Panc1 (cell line): ENCODE measurements around the gene RPF1. TPM values are rescaled to one million over a fixed set of nuclear protein-coding genes. Genes with fewer than 3 reads are reported as not detected.
A peak's percentile ranks its signal among the peaks of the same experiment; 100 is the strongest.
"Not testable (repeated sequence)": the region's sequence is repeated elsewhere in the genome, so short reads cannot be mapped to it uniquely, and the experiment has no call there.

Experiments used
- ATAC-seq: fragments of 200-7000 bp; cut with Tn5 transposase; 2 replicates; pipeline ENCODE4 v1.9.1; 2020; ENCODE audit warnings: mild to moderate bottlenecking, moderate library complexity
- BruUV-seq: library from RNA; stranded (reverse); fragments of 400-500 nt; replicated peaks from 2 replicates; lab custom pipeline; 2021; lab: Mats Ljungman, UMichigan
- CTCF ChIA-PET: fragments of 300-600 bp; sonication (Branson Sonifier 250); formaldehyde crosslinking; loops from one replicate; lab custom pipeline; 2022; ENCODE audit warnings: antibody characterized with exemption; lab: Charles Lee
- POLR2A ChIA-PET: fragments of 300-600 bp; sonication (Branson Sonifier 250); formaldehyde crosslinking; loops from one replicate; lab custom pipeline; 2022; ENCODE audit warnings: antibody characterized with exemption; lab: Charles Lee
- DNase-seq: peaks from one replicate; pipeline ENCODE4 v3.0.0-alpha.2; 2010; ENCODE audit warnings: low read depth, low spot score
- H3K27ac ChIP-seq: 2 replicates; pipeline ENCODE4 v1.5.1; 2011; ENCODE audit warnings: mild to moderate bottlenecking, low read length, inconsistent platforms
- H3K27me3 ChIP-seq: fragments of 200-500 bp; sonication (Bioruptor generic); 2 replicates; pipeline ENCODE4 v1.6.0; 2014; ENCODE audit warnings: low read length, inconsistent platforms; ENCODE audit not compliant: control insufficient read depth, insufficient read depth
- H3K36me3 ChIP-seq: fragments of 200-500 bp; sonication (Bioruptor generic); 2 replicates; pipeline ENCODE4 v1.5.1; 2014; ENCODE audit warnings: inconsistent platforms, mild to moderate bottlenecking, low read length, moderate library complexity; ENCODE audit not compliant: control insufficient read depth, insufficient read depth
- H3K4me1 ChIP-seq: 2 replicates; pipeline ENCODE4 v1.5.1; 2011; ENCODE audit warnings: inconsistent platforms, mild to moderate bottlenecking, low read length, moderate library complexity; ENCODE audit not compliant: control insufficient read depth, insufficient read depth
- H3K4me3 ChIP-seq, 2 experiments: 2 replicates each; pipeline ENCODE4 v1.5.1; 2011 to 2012; ENCODE audit warnings: low read depth in 2 of 2, low read length in 2 of 2, mild to moderate bottlenecking in 2 of 2, inconsistent platforms in 1 of 2, moderate library complexity in 1 of 2
- H3K9me3 ChIP-seq: fragments of 200-500 bp; sonication (Bioruptor generic); 2 replicates; pipeline ENCODE4 v1.5.1; 2014; ENCODE audit warnings: low read depth, mild to moderate bottlenecking, inconsistent platforms, low read length, moderate library complexity; ENCODE audit not compliant: control insufficient read depth, insufficient read depth
- POLR2AphosphoS5 ChIP-seq: IDR thresholded peaks from 2 replicates; pipeline ENCODE4 v1.6.1; 2012; ENCODE audit warnings: mild to moderate bottlenecking, low read depth, low read length, moderate library complexity
- SIN3A ChIP-seq: IDR thresholded peaks from 2 replicates; pipeline ENCODE4 v1.6.1; 2012; ENCODE audit warnings: low read depth, mild to moderate bottlenecking, low read length, moderate library complexity, borderline replicate concordance; ENCODE audit not compliant: insufficient read depth
- TCF7L2 ChIP-seq: IDR thresholded peaks from 2 replicates; pipeline ENCODE4 v1.6.1; 2011; ENCODE audit warnings: mild to moderate bottlenecking, low read depth, low read length, inconsistent platforms
- in situ Hi-C: cut with HindIII; loops from 2 replicates; pipeline ENCODE4 v1.10.0; 2016; ENCODE audit warnings: low sequenced_read_pairs, low pct_unique_long_range_greater_than_20kb
- intact Hi-C: fragments of 100-400 bp; cut with micrococcal nuclease; formaldehyde crosslinking; loops from one replicate; pipeline ENCODE4 v1.10.0; 2022; ENCODE audit not compliant: unreplicated experiment
- total RNA-seq: library from RNA; stranded (reverse); gene quantifications from one replicate; pipeline ENCODE4 v1.2.1, GENCODE V29; 2021; ENCODE audit not compliant: unreplicated experiment
- TF ChIP-seq, protein P1 (sequence below): fragments of 450-650 bp; IDR thresholded peaks from 2 replicates; pipeline ENCODE4 v1.5.1; 2017; ENCODE audit warnings: mild to moderate bottlenecking

The RPF1 gene
- total RNA-seq, 1 experiment from 2014 or later: 73.0 TPM

DNA sequence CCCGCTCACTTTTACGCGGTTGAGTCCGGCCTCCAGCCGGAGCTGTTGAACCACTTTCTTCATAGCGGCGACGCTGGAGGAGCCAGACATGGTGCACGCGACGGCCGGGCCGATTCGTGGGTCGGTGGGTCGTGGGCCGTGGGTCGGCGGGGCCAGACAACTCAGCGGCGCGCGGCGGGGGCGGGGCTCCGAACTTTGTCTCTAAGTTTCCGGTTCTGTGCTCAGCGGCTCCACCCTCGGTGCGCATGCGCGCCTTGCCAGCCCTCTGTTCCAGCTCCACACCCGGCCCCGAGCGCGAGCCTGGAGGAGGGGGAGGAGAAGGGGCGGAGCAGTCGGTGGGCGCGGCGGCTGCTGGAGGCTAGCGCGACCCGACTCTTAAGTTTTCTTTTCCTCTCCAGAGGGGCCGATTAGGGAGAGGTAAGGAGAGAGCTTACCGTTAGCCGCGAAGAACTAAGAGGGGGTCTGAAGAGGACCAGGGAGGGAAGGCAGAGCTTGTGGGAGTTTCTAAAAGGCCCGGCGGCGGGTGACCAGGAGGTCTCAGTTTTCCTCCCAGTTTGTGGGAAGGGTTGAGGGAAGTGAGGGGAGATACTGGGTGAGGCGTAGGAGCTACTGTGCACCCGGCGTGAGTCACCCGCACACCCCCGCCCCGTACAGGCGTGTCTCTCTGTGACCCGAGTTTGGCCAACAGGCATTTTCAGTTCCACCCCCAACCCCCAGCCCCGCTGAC lies 27.1 kb downstream of the RPF1 start, which contains the start of the genes GNG5 and SPATA1:
Gene GNG5 (minus strand): TSS at position 580 of the 727 bp plus-strand sequence. CDS start 490 bp downstream, at position 90.
Gene SPATA1 (plus strand): TSS at position 385 of the 727 bp plus-strand sequence. CDS start 9,974 bp downstream, outside the sequence.
- ATAC-seq: peak; percentile 95
- BruUV-seq: no TSS peak

DNA sequence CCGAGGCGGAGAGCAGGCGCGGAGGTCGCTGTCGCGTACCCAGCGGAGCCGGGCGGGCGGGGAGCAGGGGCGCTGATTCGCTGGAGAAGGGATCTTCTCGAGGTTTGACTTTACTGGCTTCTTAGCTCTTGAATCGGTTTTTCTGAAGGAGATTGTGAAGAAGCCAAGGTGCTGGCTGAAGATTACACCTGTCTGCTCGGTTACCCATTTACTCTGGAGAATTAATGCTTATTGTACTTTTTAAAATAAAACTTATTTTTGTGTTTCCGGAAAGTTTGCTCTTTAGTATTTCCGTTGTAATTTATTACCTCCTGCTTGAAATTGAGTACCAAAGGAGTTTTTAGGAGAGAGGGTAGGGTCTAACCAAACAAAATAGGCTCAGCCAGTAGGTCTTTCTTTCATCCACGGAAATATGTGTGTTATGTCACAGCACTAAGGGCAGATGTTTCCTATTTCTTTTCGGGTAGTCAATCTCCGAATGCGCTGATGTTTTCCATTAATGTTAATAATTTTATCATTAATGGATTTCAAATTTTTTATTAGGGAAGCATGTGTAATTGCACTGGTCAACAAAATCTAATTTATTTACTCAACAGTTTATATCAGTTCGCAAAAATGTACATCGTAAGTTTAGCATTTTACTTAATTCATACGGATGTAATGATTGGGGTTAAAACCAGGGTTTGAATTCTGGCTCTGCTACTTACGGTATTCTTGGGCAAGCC lies 27.8 kb downstream of the RPF1 start:
- intact Hi-C loops: loop anchor here (2.0 to 5.0 kb wide), 2 partner anchors 66 to 245 kb away; no protein-coding TSS in a partner anchor
- H3K36me3 ChIP-seq: peaks cover 3% of the 10 kb centered on the region; the same call in 1 of the 2 replicates
- peaks cover 4% of the 10 kb centered on the region; the same call in 1 of the 2 replicates for H3K9me3 ChIP-seq
- DNase-seq (no peak), ATAC-seq (no peak)
- peak overlapping the region; percentile 98 for H3K27ac ChIP-seq
- H3K4me1 ChIP-seq: peaks cover 26% of the 10 kb centered on the region
- peak overlapping the region; percentile 79 to 91 for H3K4me3 ChIP-seq
- in situ Hi-C loops: no loop called here
- no peaks in the 10 kb centered on the region for H3K27me3 ChIP-seq
- CTCF ChIA-PET: interaction anchor here (0.9 to 1.5 kb wide), 3 partner anchors 20 to 250 kb away, joined by 3 to 11 read pairs (median 3); no protein-coding TSS in a partner anchor
- BruUV-seq: TSS peak; percentile 85
- POLR2A ChIA-PET: interaction anchor here (0.6 to 2.2 kb wide), 7 partner anchors 27 to 1938 kb away, joined by 3 to 11 read pairs (median 5); partner anchors contain the start of gene CTBS
- TF ChIP-seq SIN3A (0 out of 2 replicates have a peak, but pooled peaks have one; percentile 89), TCF7L2 (no peak)

More for the DNA sequence above, 27.1 kb downstream of the RPF1 start, which contains the start of the genes GNG5 and SPATA1:
- Histone ChIP-seq H3K4me3 (peak within 1 kb of the TSS; percentile 79 to 91), H3K27ac (peak within 1 kb of the TSS; percentile 98), H3K27me3 (no peaks in the 10 kb centered on the region), H3K4me1 (peaks cover 32% of the 10 kb centered on the region), H3K36me3 (peaks cover 6% of the 10 kb centered on the region), H3K9me3 (peaks cover 4% of the 10 kb centered on the region; the same call in 1 of the 2 replicates)
- intact Hi-C loops: loop anchor here (2.0 to 5.0 kb wide), 2 partner anchors 67 to 246 kb away; no protein-coding TSS in a partner anchor
- POLR2A ChIA-PET: interaction anchor here (0.7 to 2.2 kb wide), 11 partner anchors 14 to 934 kb away, joined by 3 to 11 read pairs (median 3); partner anchors contain the start of genes CTBS and PRKACB
- TF ChIP-seq, protein P1, sequence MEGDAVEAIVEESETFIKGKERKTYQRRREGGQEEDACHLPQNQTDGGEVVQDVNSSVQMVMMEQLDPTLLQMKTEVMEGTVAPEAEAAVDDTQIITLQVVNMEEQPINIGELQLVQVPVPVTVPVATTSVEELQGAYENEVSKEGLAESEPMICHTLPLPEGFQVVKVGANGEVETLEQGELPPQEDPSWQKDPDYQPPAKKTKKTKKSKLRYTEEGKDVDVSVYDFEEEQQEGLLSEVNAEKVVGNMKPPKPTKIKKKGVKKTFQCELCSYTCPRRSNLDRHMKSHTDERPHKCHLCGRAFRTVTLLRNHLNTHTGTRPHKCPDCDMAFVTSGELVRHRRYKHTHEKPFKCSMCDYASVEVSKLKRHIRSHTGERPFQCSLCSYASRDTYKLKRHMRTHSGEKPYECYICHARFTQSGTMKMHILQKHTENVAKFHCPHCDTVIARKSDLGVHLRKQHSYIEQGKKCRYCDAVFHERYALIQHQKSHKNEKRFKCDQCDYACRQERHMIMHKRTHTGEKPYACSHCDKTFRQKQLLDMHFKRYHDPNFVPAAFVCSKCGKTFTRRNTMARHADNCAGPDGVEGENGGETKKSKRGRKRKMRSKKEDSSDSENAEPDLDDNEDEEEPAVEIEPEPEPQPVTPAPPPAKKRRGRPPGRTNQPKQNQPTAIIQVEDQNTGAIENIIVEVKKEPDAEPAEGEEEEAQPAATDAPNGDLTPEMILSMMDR: no peak
- TF ChIP-seq POLR2AphosphoS5 (peak; percentile 98), SIN3A (0 out of 2 replicates have a peak, but pooled peaks have one; percentile 90)
- CTCF ChIA-PET: interaction anchor here (0.6 to 1.5 kb wide), 5 partner anchors 21 to 251 kb away, joined by 3 to 11 read pairs (median 3); partner anchors contain the start of gene RPF1
- in situ Hi-C loops: no loop called here
- DNase-seq: peak; percentile 94

DNA sequence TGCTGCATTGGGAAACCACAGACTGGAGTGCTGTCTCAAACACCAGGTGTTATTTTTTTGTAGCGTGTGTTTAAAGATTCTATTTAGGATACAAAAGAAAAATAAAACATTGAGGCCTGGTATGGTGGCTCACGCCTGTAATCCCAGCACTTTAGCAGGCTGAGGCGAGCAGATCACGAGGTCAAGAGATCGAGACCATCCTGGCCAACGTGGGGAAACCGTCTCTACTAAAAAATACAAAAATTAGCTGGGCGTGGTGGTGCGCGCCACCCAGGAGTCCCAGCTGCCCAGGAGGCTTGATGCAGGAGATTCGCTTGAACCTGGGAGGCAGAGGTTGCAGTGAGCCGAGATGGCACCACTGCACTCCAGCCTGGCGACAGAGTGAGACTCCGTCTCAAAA lies 28.8 kb downstream of the RPF1 start:
- in situ Hi-C loops, H3K36me3 ChIP-seq, H3K27me3 ChIP-seq, BruUV-seq, H3K9me3 ChIP-seq, CTCF ChIA-PET, DNase-seq, ATAC-seq: not testable (repeated sequence)
- peak overlapping the region; percentile 98; the same call in 1 of the 2 replicates for H3K27ac ChIP-seq
- H3K4me3 ChIP-seq: peak overlapping the region in 1 of 2 experiments; percentile 79; a peak in 2 of 4 replicates
- H3K4me1 ChIP-seq: peaks cover 21% of the 10 kb centered on the region
- POLR2A ChIA-PET: interaction anchor here (1.3 kb wide), 1 partner anchor 33 kb away, joined by 4 read pairs; no protein-coding TSS in a partner anchor
- intact Hi-C loops: loop anchor here (2.0 to 5.0 kb wide), 2 partner anchors 65 to 244 kb away; no protein-coding TSS in a partner anchor
